ENCODE results near the gene BRD1. TPM values are rescaled to one million over a fixed set of nuclear protein-coding genes. Genes with fewer than 3 reads are reported as not detected.
"Not testable (repeated sequence)": the region's sequence is repeated elsewhere in the genome, so short reads cannot be mapped to it uniquely, and the experiment has no call there.

Gene BRD1
- total RNA-seq, 1 donor from 2014 or later, result 14.9 TPM

- Histone ChIP-seq H3K36me3 (peaks cover 27% of the 10 kb centered on the region), H3K9me3 (replicated peaks) (no peaks in the 10 kb centered on the region), H3K4me1 (peaks cover 69% of the 10 kb centered on the region), H3K27ac (replicated peaks) (no peak overlapping the region), H3K4me3 (no peak overlapping the region), H3K27me3 (ENCODE audit: low read depth) (no peaks in the 10 kb centered on the region)
- intact Hi-C loops (cut with micrococcal nuclease), result no loop called here
- TF ChIP-seq, protein P1, sequence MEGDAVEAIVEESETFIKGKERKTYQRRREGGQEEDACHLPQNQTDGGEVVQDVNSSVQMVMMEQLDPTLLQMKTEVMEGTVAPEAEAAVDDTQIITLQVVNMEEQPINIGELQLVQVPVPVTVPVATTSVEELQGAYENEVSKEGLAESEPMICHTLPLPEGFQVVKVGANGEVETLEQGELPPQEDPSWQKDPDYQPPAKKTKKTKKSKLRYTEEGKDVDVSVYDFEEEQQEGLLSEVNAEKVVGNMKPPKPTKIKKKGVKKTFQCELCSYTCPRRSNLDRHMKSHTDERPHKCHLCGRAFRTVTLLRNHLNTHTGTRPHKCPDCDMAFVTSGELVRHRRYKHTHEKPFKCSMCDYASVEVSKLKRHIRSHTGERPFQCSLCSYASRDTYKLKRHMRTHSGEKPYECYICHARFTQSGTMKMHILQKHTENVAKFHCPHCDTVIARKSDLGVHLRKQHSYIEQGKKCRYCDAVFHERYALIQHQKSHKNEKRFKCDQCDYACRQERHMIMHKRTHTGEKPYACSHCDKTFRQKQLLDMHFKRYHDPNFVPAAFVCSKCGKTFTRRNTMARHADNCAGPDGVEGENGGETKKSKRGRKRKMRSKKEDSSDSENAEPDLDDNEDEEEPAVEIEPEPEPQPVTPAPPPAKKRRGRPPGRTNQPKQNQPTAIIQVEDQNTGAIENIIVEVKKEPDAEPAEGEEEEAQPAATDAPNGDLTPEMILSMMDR (IDR thresholded peaks at IDR 0.05; ENCODE audit: borderline replicate concordance), result no peak
- DNase-seq, result no peak
These were observed 42.6 kb downstream of the BRD1 start for GRCh38 chr22:49785046-49785521.

DNA sequence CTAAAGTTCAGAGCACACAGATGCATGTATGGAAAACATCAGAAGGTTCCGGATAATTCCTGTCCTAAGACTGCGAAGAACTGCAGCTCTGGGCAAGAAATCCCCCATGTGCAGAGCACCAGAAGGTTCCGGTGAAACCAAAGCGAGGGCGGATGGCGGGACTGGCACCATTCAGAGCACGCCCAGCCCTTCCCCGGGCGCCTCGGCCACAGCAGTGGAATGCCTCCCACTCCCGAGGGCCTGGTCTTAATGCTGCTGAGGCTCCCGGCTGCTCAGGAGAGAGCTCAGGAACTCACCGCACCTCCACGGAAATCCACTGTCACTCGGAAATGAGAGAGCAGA, 43.1 kb downstream of the BRD1 start:
- H3K9me3 ChIP-seq (replicated peaks), result no peaks in the 10 kb centered on the region

GRCh38 chr22:49783926-49784629, 43.6 kb downstream of the BRD1 start:
- peaks cover 27% of the 10 kb centered on the region for H3K36me3 ChIP-seq
- no peaks in the 10 kb centered on the region for H3K27me3 ChIP-seq (ENCODE audit: low read depth)
- DNase-seq, result peak; percentile 8
- no peak overlapping the region for H3K27ac ChIP-seq (replicated peaks)
- intact Hi-C loops (cut with micrococcal nuclease), result no loop called here
- H3K9me3 ChIP-seq (replicated peaks), result no peaks in the 10 kb centered on the region
- TF ChIP-seq, protein P1 (IDR thresholded peaks at IDR 0.05; ENCODE audit: borderline replicate concordance), result no peak
- H3K4me3 ChIP-seq, result no peak overlapping the region
- peaks cover 69% of the 10 kb centered on the region for H3K4me1 ChIP-seq

More for the DNA sequence above, 43.1 kb downstream of the BRD1 start:
- TF ChIP-seq, protein P1 (IDR thresholded peaks at IDR 0.05; ENCODE audit: borderline replicate concordance), result no peak
- Histone ChIP-seq H3K36me3 (peaks cover 27% of the 10 kb centered on the region), H3K4me3 (no peak overlapping the region), H3K4me1 (peaks cover 69% of the 10 kb centered on the region), H3K27ac (replicated peaks) (no peak overlapping the region), H3K27me3 (ENCODE audit: low read depth) (no peaks in the 10 kb centered on the region)
- DNase-seq, result no peak
- intact Hi-C loops (cut with micrococcal nuclease), result no loop called here

GRCh38 chr22:49783036-49783746, 44.5 kb downstream of the BRD1 start:
- no peaks in the 10 kb centered on the region for H3K27me3 ChIP-seq (ENCODE audit: low read depth)
- H3K36me3 ChIP-seq, result peaks cover 27% of the 10 kb centered on the region
- H3K4me1 ChIP-seq, result peaks cover 64% of the 10 kb centered on the region
- no peak overlapping the region for H3K4me3 ChIP-seq
- no peaks in the 10 kb centered on the region for H3K9me3 ChIP-seq (replicated peaks)
- intact Hi-C loops (cut with micrococcal nuclease), result no loop called here
- H3K27ac ChIP-seq (replicated peaks), result no peak overlapping the region
- peak; percentile 7 for DNase-seq
- TF ChIP-seq, protein P1 (IDR thresholded peaks at IDR 0.05; ENCODE audit: borderline replicate concordance), result no peak

GRCh38 chr22:49781886-49782285, 45.8 kb downstream of the BRD1 start:
- intact Hi-C loops (cut with micrococcal nuclease); H3K4me3 ChIP-seq; H3K27ac ChIP-seq (replicated peaks); H3K27me3 ChIP-seq (ENCODE audit: low read depth); H3K9me3 ChIP-seq (replicated peaks): not testable (repeated sequence)
- DNase-seq, result peak; percentile 3
- H3K4me1 ChIP-seq, result peaks cover 55% of the 10 kb centered on the region
- H3K36me3 ChIP-seq, result peaks cover 25% of the 10 kb centered on the region

DNA sequence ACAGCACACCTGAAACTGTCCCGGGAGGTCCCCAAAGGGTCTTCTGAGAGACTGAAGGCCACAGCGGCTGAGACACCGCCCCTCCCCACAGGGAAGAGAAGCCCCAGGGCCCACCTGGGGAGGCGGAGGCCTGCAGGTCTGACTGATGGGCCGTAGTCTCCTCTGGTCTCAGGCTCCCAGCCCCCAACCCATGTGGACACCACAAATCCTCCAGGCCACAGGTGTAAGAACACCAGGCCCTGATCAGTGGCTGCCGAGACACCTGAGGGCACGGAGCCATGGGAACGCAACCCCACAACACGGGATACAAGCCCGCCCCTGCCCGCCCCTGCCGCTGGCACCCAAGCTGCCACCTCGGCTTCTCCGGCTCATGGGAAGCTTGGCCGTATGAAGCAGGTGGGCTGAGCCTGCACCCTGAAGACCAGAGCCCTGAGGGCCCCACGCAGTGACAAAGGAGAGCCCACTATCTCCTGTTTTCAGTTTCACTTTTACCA, 46.3 kb downstream of the BRD1 start:
- peaks cover 28% of the 10 kb centered on the region for H3K36me3 ChIP-seq
- TF ChIP-seq, protein P1 (IDR thresholded peaks at IDR 0.05; ENCODE audit: borderline replicate concordance), result no peak
- DNase-seq, result peak; percentile 12
- H3K27me3 ChIP-seq (ENCODE audit: low read depth), result no peaks in the 10 kb centered on the region
- H3K4me3 ChIP-seq, result no peak overlapping the region
- intact Hi-C loops (cut with micrococcal nuclease), result no loop called here
- H3K9me3 ChIP-seq (replicated peaks), result no peaks in the 10 kb centered on the region
- H3K27ac ChIP-seq (replicated peaks), result no peak overlapping the region
- peaks cover 50% of the 10 kb centered on the region for H3K4me1 ChIP-seq

All from left ventricle myocardium inferior (tissue), 1 donor.